HCT116 (cell line): ENCODE measurements around the gene LOXL1. TPM values are rescaled to one million over a fixed set of nuclear protein-coding genes. Genes with fewer than 3 reads are reported as not detected.

Experiments used
- ATAC-seq: fragments of 200-7000 bp; cut with Tn5 transposase; 2 replicates; pipeline ENCODE4 v1.9.1; 2020; ENCODE audit warnings: mild to moderate bottlenecking, moderate library complexity
- BruUV-seq: library from RNA; stranded (reverse); fragments of 400-500 nt; replicated peaks from 2 replicates; lab custom pipeline; 2021; lab: Mats Ljungman, UMichigan
- CTCF ChIA-PET: fragments of 300-600 bp; sonication (Branson Sonifier 250); formaldehyde crosslinking; loops from one replicate; lab custom pipeline; 2021; ENCODE audit warnings: antibody characterized with exemption; lab: Charles Lee
- POLR2A ChIA-PET: fragments of 300-600, 350-600 bp; sonication (Branson Sonifier 250); formaldehyde crosslinking; loops from one replicate; lab custom pipeline; 2021; ENCODE audit warnings: antibody characterized with exemption; lab: Charles Lee
- RAD21 ChIA-PET, 2 experiments: fragments of 300-600 bp; sonication (Branson Sonifier 250); formaldehyde crosslinking; loops; one replicate each; lab custom pipeline; 2023; ENCODE audit warnings: low total read pairs in 2 of 2; ENCODE audit not compliant: uncharacterized antibody in 2 of 2, unreplicated experiment in 2 of 2, low non-redundant PET in 1 of 2; lab: Charles Lee
- DNase-seq: peaks from one replicate; pipeline ENCODE4 v3.0.0-alpha.2; 2010; ENCODE audit warnings: low read depth, low spot score
- H2AFZ ChIP-seq: fragments of 200-600 bp; shearing (Covaris generic), sonication (generic); 2 replicates; pipeline ENCODE4 v1.6.1; 2017; ENCODE audit warnings: low read depth, mixed run types, mixed read lengths, antibody characterized with exemption, low read length; ENCODE audit not compliant: poor library complexity, severe bottlenecking
- H3K27ac ChIP-seq: 2 replicates; pipeline ENCODE4 v1.5.1; 2012; ENCODE audit warnings: low read depth, low read length
- H3K27me3 ChIP-seq: fragments of 200-600 bp; sonication (generic); 2 replicates; pipeline ENCODE4 v1.6.1; 2016; ENCODE audit warnings: mixed run types, low read length, mixed read lengths; ENCODE audit not compliant: insufficient read depth
- H3K36me3 ChIP-seq, 2 experiments: fragments of 200-500 bp in 1 of 2; fragments of 200-600 bp in 1 of 2; sonication (Bioruptor generic) in 1 of 2; sonication (generic) in 1 of 2; 2 replicates each; pipeline versions ENCODE4 v1.5.1 to v1.6.1; 2014 to 2016; ENCODE audit warnings: low read length in 2 of 2, inconsistent platforms in 1 of 2, mixed read lengths in 1 of 2, mixed run types in 1 of 2; ENCODE audit not compliant: insufficient read depth in 2 of 2, control insufficient read depth in 1 of 2
- H3K4me1 ChIP-seq, 2 experiments: fragments of 200-600 bp in 1 of 2; sonication (generic) in 1 of 2; 2 replicates each; pipeline versions ENCODE4 v1.5.1 to v1.6.1; 2012 to 2017; ENCODE audit warnings: low read length in 2 of 2, inconsistent platforms in 1 of 2, mild to moderate bottlenecking in 1 of 2, mixed read lengths in 1 of 2, mixed run types in 1 of 2, moderate library complexity in 1 of 2; ENCODE audit not compliant: insufficient read depth in 2 of 2, control insufficient read depth in 1 of 2
- H3K4me2 ChIP-seq: fragments of 200-600 bp; sonication (generic); 2 replicates; pipeline ENCODE4 v1.6.1; 2017; ENCODE audit warnings: mixed run types, low read length, mixed read lengths
- H3K4me3 ChIP-seq, 2 experiments: fragments of 200-600 bp in 1 of 2; sonication (generic) in 1 of 2; replicated peaks in 1 of 2; 2 replicates each; pipeline ENCODE4 v1.5.1; 2011 to 2016; ENCODE audit warnings: low read length in 2 of 2, control low read depth in 1 of 2, low read depth in 1 of 2, mild to moderate bottlenecking in 1 of 2, mixed read lengths in 1 of 2, mixed run types in 1 of 2
- H3K79me2 ChIP-seq: fragments of 200-600 bp; sonication (generic); 2 replicates; pipeline ENCODE4 v1.6.1; 2017; ENCODE audit warnings: mild to moderate bottlenecking, mixed run types, low read length, moderate library complexity, mixed read lengths; ENCODE audit not compliant: insufficient read depth
- H3K9ac ChIP-seq: fragments of 200-600 bp; sonication (generic); 2 replicates; pipeline ENCODE4 v1.6.1; 2016; ENCODE audit warnings: low read length, mixed read lengths
- H3K9me2 ChIP-seq: fragments of 200-600 bp; sonication (generic), shearing (Covaris generic); 2 replicates; pipeline ENCODE4 v1.6.1; 2017; ENCODE audit warnings: mixed run types, mild to moderate bottlenecking, moderate library complexity; ENCODE audit not compliant: insufficient read depth
- H3K9me3 ChIP-seq, 2 experiments: fragments of 200-500 bp in 1 of 2; fragments of 200-600 bp in 1 of 2; sonication (Bioruptor generic) in 1 of 2; sonication (generic) in 1 of 2; 2 replicates each; pipeline ENCODE4 v1.6.1; 2014 to 2017; ENCODE audit warnings: low read length in 2 of 2, mixed read lengths in 2 of 2, inconsistent platforms in 1 of 2, low read depth in 1 of 2, mild to moderate bottlenecking in 1 of 2, mixed run types in 1 of 2, moderate library complexity in 1 of 2; ENCODE audit not compliant: control insufficient read depth in 1 of 2, insufficient read depth in 1 of 2
- H4K20me1 ChIP-seq: fragments of 200-600 bp; sonication (generic), shearing (Covaris generic); 2 replicates; pipeline ENCODE4 v1.6.1; 2017; ENCODE audit warnings: mixed run types, mild to moderate bottlenecking, moderate library complexity; ENCODE audit not compliant: insufficient read depth
- CBX3 ChIP-seq: IDR thresholded peaks from 2 replicates; pipeline ENCODE4 v1.6.1; 2012; ENCODE audit warnings: low read depth
- CEBPB ChIP-seq: IDR thresholded peaks from 2 replicates; pipeline ENCODE4 v1.6.1; 2012; ENCODE audit warnings: low read depth
- EZH2 ChIP-seq: fragments of 200-600 bp; sonication (generic); IDR thresholded peaks from 2 replicates; pipeline ENCODE4 v1.6.1; 2017; ENCODE audit warnings: antibody characterized with exemption, mixed run types
- EZH2phosphoT487 ChIP-seq: fragments of 200-600 bp; IDR thresholded peaks from 2 replicates; pipeline ENCODE4 v1.6.1; 2018; ENCODE audit warnings: antibody characterized with exemption, borderline replicate concordance
- FOSL1 ChIP-seq: IDR thresholded peaks from 2 replicates; pipeline ENCODE4 v1.6.1; 2012; ENCODE audit warnings: low read depth
- JUND ChIP-seq: IDR thresholded peaks from 2 replicates; pipeline ENCODE4 v1.6.1; 2012
- POLR2A ChIP-seq: IDR thresholded peaks from 2 replicates; pipeline ENCODE4 v1.7.0; 2011; ENCODE audit warnings: borderline replicate concordance; ENCODE audit not compliant: insufficient read depth, insufficient read length; ENCODE audit errors: extremely low read depth
- POLR2AphosphoS5 ChIP-seq: IDR thresholded peaks from 2 replicates; pipeline ENCODE4 v1.6.1; 2011; ENCODE audit warnings: mild to moderate bottlenecking, low read depth, low read length, moderate library complexity
- RAD21 ChIP-seq: IDR thresholded peaks from 2 replicates; pipeline ENCODE4 v1.6.1; 2012; ENCODE audit warnings: low read depth, mild to moderate bottlenecking
- SIN3A ChIP-seq: IDR thresholded peaks from 2 replicates; pipeline ENCODE4 v1.6.1; 2012; ENCODE audit warnings: low read depth
- SP1 ChIP-seq: IDR thresholded peaks from 2 replicates; pipeline ENCODE4 v1.6.1; 2012; ENCODE audit warnings: low read depth
- SRF ChIP-seq: IDR thresholded peaks from 2 replicates; pipeline ENCODE4 v1.6.1; 2012; ENCODE audit warnings: low read depth
- TCF7L2 ChIP-seq: IDR thresholded peaks from 2 replicates; pipeline ENCODE4 v1.7.0; 2011; ENCODE audit warnings: borderline replicate concordance, inconsistent platforms; ENCODE audit not compliant: insufficient read depth, insufficient read length; ENCODE audit errors: extremely low read depth
- ZFX ChIP-seq: fragments of 450-650 bp; IDR thresholded peaks from 2 replicates; pipeline ENCODE4 v1.6.1; 2017
- intact Hi-C: fragments of 100-400 bp; cut with micrococcal nuclease; formaldehyde crosslinking; loops from 2 replicates; pipeline ENCODE4 v1.10.0; 2022
- total RNA-seq: library from RNA; stranded (reverse); gene quantifications from one replicate; pipeline ENCODE4 v1.2.1, GENCODE V29; 2021; ENCODE audit not compliant: unreplicated experiment
- TF ChIP-seq, protein P1 (sequence below): IDR thresholded peaks from 2 replicates; pipeline ENCODE4 v1.6.1; 2012
- TF ChIP-seq, protein P2 (sequence below): IDR thresholded peaks from 2 replicates; pipeline ENCODE4 v1.6.1; 2012; ENCODE audit warnings: low read depth
- TF ChIP-seq, protein P3 (sequence below), 3 experiments: fragments of 200-600 bp in 1 of 3; sonication (generic) in 1 of 3; IDR thresholded peaks in 2 of 3; conservative IDR thresholded peaks in 1 of 3; 2 replicates each; pipeline ENCODE4 v1.5.1; 2012 to 2017; ENCODE audit warnings: low read depth in 2 of 3, low read length in 2 of 3, antibody characterized with exemption in 1 of 3, borderline replicate concordance in 1 of 3, control low read depth in 1 of 3, mild to moderate bottlenecking in 1 of 3, mixed read lengths in 1 of 3, mixed run types in 1 of 3, moderate library complexity in 1 of 3; ENCODE audit not compliant: insufficient read depth in 1 of 3
- TF ChIP-seq, protein P4 (sequence below): IDR thresholded peaks from 2 replicates; pipeline ENCODE4 v1.6.1; 2012

The LOXL1 gene
- total RNA-seq, 1 experiment from 2014 or later: 14.9 TPM

DNA sequence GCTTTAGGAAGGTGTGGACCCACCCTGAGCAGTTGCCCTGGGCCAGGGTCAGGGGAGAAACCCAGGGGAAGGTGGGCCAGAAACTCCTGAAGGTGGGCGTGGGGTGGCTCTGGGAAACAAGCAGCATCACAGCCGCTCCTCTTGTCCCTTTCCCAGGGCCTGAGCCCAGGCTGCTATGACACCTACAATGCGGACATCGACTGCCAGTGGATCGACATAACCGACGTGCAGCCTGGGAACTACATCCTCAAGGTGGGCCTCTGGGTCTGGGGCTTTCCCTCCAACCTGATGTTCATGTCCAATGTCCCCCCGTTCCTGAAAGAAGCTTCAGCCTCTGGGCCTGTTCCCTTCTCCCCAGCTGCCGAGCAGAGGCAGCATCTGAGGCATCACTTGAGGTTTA, 21.4 kb downstream of the LOXL1 start:
- Histone ChIP-seq H3K79me2 (no peaks in the 10 kb centered on the region), H3K4me2 (no peak overlapping the region), H3K4me1 (peaks cover 0 to 10% of the 10 kb centered on the region in 2 experiments; a peak in 1 of 4 replicates), H3K4me3 (no peak overlapping the region), H3K27me3 (no peaks in the 10 kb centered on the region), H3K27ac (no peak overlapping the region), H3K9me2 (no peaks in the 10 kb centered on the region), H2AFZ (no peak overlapping the region), H3K36me3 (no peaks in the 10 kb centered on the region), H3K9ac (no peak overlapping the region), H4K20me1 (no peaks in the 10 kb centered on the region), H3K9me3 (no peaks in the 10 kb centered on the region)
- no peak for DNase-seq
- ChIA-PET POLR2A (no interaction called here), RAD21 (no interaction called here), CTCF (no interaction called here)
- BruUV-seq: no TSS peak
- intact Hi-C loops: no loop called here
- no peak for ATAC-seq
- TF ChIP-seq CBX3 (no peak), EZH2phosphoT487 (no peak), POLR2AphosphoS5 (no peak), SP1 (no peak), TCF7L2 (no peak), JUND (no peak), SRF (no peak), CEBPB (no peak), POLR2A (no peak), ZFX (no peak), FOSL1 (no peak), RAD21 (no peak), SIN3A (no peak), EZH2 (no peak)
- TF ChIP-seq, protein P1, sequence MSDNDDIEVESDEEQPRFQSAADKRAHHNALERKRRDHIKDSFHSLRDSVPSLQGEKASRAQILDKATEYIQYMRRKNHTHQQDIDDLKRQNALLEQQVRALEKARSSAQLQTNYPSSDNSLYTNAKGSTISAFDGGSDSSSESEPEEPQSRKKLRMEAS: no peak
- TF ChIP-seq, protein P2, sequence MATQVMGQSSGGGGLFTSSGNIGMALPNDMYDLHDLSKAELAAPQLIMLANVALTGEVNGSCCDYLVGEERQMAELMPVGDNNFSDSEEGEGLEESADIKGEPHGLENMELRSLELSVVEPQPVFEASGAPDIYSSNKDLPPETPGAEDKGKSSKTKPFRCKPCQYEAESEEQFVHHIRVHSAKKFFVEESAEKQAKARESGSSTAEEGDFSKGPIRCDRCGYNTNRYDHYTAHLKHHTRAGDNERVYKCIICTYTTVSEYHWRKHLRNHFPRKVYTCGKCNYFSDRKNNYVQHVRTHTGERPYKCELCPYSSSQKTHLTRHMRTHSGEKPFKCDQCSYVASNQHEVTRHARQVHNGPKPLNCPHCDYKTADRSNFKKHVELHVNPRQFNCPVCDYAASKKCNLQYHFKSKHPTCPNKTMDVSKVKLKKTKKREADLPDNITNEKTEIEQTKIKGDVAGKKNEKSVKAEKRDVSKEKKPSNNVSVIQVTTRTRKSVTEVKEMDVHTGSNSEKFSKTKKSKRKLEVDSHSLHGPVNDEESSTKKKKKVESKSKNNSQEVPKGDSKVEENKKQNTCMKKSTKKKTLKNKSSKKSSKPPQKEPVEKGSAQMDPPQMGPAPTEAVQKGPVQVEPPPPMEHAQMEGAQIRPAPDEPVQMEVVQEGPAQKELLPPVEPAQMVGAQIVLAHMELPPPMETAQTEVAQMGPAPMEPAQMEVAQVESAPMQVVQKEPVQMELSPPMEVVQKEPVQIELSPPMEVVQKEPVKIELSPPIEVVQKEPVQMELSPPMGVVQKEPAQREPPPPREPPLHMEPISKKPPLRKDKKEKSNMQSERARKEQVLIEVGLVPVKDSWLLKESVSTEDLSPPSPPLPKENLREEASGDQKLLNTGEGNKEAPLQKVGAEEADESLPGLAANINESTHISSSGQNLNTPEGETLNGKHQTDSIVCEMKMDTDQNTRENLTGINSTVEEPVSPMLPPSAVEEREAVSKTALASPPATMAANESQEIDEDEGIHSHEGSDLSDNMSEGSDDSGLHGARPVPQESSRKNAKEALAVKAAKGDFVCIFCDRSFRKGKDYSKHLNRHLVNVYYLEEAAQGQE: no peak
- TF ChIP-seq, protein P3, sequence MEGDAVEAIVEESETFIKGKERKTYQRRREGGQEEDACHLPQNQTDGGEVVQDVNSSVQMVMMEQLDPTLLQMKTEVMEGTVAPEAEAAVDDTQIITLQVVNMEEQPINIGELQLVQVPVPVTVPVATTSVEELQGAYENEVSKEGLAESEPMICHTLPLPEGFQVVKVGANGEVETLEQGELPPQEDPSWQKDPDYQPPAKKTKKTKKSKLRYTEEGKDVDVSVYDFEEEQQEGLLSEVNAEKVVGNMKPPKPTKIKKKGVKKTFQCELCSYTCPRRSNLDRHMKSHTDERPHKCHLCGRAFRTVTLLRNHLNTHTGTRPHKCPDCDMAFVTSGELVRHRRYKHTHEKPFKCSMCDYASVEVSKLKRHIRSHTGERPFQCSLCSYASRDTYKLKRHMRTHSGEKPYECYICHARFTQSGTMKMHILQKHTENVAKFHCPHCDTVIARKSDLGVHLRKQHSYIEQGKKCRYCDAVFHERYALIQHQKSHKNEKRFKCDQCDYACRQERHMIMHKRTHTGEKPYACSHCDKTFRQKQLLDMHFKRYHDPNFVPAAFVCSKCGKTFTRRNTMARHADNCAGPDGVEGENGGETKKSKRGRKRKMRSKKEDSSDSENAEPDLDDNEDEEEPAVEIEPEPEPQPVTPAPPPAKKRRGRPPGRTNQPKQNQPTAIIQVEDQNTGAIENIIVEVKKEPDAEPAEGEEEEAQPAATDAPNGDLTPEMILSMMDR (IDR thresholded peaks at IDR 0.05 in 2 of 3, conservative IDR thresholded peaks at IDR 0.05 in 1 of 3; ENCODE audit: borderline replicate concordance in 1 of 3, insufficient read depth in 1 of 3, low read depth in 2 of 3, low read length in 2 of 3): no peak
- TF ChIP-seq, protein P4, sequence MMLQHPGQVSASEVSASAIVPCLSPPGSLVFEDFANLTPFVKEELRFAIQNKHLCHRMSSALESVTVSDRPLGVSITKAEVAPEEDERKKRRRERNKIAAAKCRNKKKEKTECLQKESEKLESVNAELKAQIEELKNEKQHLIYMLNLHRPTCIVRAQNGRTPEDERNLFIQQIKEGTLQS: no peak
